Tibial nerve (tissue), 4 donors: ENCODE measurements around the gene DAAM2. TPM values are rescaled to one million over a fixed set of nuclear protein-coding genes. Genes with fewer than 3 reads are reported as not detected.

Experiments used
- DNase-seq, 2 donors: peaks; one replicate each; pipeline ENCODE4 v3.0.0-alpha.2; 2019; ENCODE audit warnings: low spot score in 2 of 2
- H3K27ac ChIP-seq, 4 donors: fragments of 200-600 bp; sonication (generic) in 3 of 4; one replicate each; pipeline ENCODE4 v1.5.1; 2017 to 2019; ENCODE audit warnings: mild to moderate bottlenecking in 1 of 4
- H3K27me3 ChIP-seq, 2 donors: fragments of 200-600 bp; sonication (generic) in 1 of 2; one replicate each; pipeline versions ENCODE4 v1.5.1 to v1.6.0; 2017 to 2019
- H3K36me3 ChIP-seq, 3 donors: fragments of 200-600 bp; sonication (generic); one replicate each; pipeline ENCODE4 v1.5.1; 2018 to 2019
- H3K4me1 ChIP-seq, 4 donors: fragments of 200-600 bp; sonication (generic) in 3 of 4; one replicate each; pipeline ENCODE4 v1.5.1; 2017 to 2019
- H3K4me3 ChIP-seq, 4 donors: fragments of 200-600 bp; sonication (generic) in 3 of 4; one replicate each; pipeline ENCODE4 v1.5.1; 2017 to 2019; ENCODE audit warnings: mild to moderate bottlenecking in 1 of 4, moderate library complexity in 1 of 4
- H3K9me3 ChIP-seq, 4 donors: fragments of 200-600 bp; sonication (generic) in 3 of 4; one replicate each; pipeline ENCODE4 v1.5.1; 2017 to 2019
- EP300 ChIP-seq, 2 donors: sonication (generic); formaldehyde crosslinking; IDR thresholded peaks; one replicate each; pipeline ENCODE4 v1.6.1; 2017; ENCODE audit warnings: antibody characterized with exemption in 2 of 2, mild to moderate bottlenecking in 1 of 2
- POLR2A ChIP-seq, 2 donors: fragments of 450-650 bp; IDR thresholded peaks; one replicate each; pipeline ENCODE4 v1.6.1; 2017; ENCODE audit warnings: antibody characterized with exemption in 2 of 2, mild to moderate bottlenecking in 2 of 2, moderate library complexity in 2 of 2
- WGBS, 2 donors: methylation state at CpG; one replicate each; pipeline ENCODE4 v1.1.5; 2018; 5-methylcytosine and 5-hydroxymethylcytosine counted together
- total RNA-seq, 4 donors: library from RNA; depleted of rRNA; stranded (reverse); fragments of >200 nt; gene quantifications; one replicate each; pipeline ENCODE4 v1.1.0, GENCODE V29; 2016
- TF ChIP-seq, protein P1 (sequence below), 5 experiments: fragments of 200-600 bp in 3 of 5; fragments of 450-650 bp in 2 of 5; sonication (generic) in 3 of 5; IDR thresholded peaks; one replicate each; pipeline ENCODE4 v1.5.1; 2016 to 2019; ENCODE audit warnings: antibody characterized with exemption in 5 of 5, mild to moderate bottlenecking in 3 of 5, moderate library complexity in 2 of 5

DAAM2 gene
- total RNA-seq, 4 donors from 2014 or later, result 73.9 to 133 (median 93.3) TPM

DNA sequence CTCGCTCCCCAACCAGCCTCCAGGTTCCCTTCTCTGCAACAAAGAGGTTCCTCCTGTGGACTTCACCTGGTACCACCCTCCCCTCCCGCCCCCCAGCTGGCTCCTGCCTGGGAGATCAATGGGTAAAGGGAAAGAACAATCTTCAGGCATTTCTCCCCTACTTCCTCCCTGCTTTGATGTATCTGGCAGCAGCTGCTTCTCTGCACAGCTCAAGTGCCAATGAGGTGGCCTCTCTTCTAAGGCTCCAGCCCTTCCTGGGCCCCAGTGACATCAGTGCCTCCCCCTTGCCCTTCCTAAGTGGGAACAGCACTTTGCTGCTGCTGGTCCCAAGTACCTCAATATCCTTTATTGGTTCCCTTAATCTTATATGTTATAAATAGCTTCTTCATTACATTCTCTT lies 118.6 kb downstream of the DAAM2 start:
- no peak for DNase-seq
- TF ChIP-seq EP300 (IDR thresholded peaks at IDR 0.05), result no peak
- no peak for TF ChIP-seq POLR2A (IDR thresholded peaks at IDR 0.05)
- TF ChIP-seq, protein P1, sequence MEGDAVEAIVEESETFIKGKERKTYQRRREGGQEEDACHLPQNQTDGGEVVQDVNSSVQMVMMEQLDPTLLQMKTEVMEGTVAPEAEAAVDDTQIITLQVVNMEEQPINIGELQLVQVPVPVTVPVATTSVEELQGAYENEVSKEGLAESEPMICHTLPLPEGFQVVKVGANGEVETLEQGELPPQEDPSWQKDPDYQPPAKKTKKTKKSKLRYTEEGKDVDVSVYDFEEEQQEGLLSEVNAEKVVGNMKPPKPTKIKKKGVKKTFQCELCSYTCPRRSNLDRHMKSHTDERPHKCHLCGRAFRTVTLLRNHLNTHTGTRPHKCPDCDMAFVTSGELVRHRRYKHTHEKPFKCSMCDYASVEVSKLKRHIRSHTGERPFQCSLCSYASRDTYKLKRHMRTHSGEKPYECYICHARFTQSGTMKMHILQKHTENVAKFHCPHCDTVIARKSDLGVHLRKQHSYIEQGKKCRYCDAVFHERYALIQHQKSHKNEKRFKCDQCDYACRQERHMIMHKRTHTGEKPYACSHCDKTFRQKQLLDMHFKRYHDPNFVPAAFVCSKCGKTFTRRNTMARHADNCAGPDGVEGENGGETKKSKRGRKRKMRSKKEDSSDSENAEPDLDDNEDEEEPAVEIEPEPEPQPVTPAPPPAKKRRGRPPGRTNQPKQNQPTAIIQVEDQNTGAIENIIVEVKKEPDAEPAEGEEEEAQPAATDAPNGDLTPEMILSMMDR (IDR thresholded peaks at IDR 0.05), result no peak
- Histone ChIP-seq H3K4me1 (peaks cover 0 to 5% (median 0%) of the 10 kb centered on the region in 4 donors), H3K4me3 (no peak overlapping the region), H3K36me3 (peaks cover 0 to 96% (median 3%) of the 10 kb centered on the region in 3 donors), H3K27ac (no peak overlapping the region), H3K27me3 (no peaks in the 10 kb centered on the region), H3K9me3 (no peaks in the 10 kb centered on the region)
- 88 to 94% methylated on average over 2 of the region's 2 CpGs for WGBS, 2 donors

DNA sequence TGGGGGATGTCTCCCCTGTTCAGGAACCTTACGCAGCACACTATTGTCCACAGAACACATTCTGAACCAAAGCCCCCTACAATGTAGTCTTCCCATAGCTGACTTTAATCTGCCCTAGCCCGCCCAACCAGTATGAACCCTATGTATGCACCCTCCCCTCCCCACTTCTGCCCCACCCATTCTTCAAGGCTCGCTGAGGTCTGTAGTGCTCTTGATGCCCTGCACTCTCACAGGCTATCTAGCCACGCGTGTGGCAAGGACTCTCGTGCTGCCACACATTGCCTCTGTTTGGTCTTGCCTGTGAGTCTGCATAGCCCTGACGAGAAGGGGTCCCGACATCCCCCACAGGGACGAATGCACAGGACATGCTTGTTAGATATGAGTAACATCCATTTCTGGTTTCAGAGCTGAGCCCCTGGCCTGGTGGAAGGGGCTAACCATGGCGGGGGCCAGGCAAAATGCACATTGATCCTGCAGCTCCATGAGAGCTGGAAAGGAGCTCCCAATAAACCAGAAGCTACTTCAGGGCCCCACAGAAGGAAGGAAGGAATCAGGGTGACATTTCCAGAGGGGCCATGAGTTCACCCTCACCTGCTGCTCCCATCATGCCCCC lies 119.4 kb downstream of the DAAM2 start:
- DNase-seq, result no peak
- H3K9me3 ChIP-seq, result no peaks in the 10 kb centered on the region
- H3K27ac ChIP-seq, result no peak overlapping the region
- no peaks in the 10 kb centered on the region for H3K4me1 ChIP-seq
- 94 to 97% methylated on average over 10 of the region's 10 CpGs for whole genome bisulfite sequencing, 2 donors
- H3K4me3 ChIP-seq, result no peak overlapping the region
- H3K36me3 ChIP-seq, result peaks cover 0 to 96% (median 3%) of the 10 kb centered on the region in 3 donors
- H3K27me3 ChIP-seq, result no peaks in the 10 kb centered on the region
- TF ChIP-seq POLR2A (IDR thresholded peaks at IDR 0.05), result no peak
- TF ChIP-seq EP300 (IDR thresholded peaks at IDR 0.05), result no peak
- TF ChIP-seq, protein P1 (IDR thresholded peaks at IDR 0.05), result no peak

DNA sequence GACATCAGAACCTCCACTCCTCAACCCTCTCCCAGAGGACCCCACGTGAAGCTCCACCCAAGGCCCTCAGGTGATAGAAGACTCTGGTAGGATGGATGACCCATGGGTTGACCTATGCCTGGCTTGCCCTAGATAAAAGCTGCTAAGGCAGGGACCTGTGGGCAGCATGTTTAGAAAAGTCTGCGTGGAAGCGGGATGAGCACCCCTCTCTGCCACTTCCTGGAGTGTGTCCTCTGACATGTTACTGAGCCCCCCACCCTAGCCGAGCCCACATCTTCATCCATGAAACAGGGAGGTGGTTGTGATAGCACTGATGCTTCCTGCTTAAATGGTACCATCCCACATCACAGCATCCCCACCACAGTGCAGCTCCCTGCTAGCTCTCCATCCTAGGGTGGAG lies 120.3 kb downstream of the DAAM2 start:
- H3K4me3 ChIP-seq, result no peak overlapping the region
- H3K27ac ChIP-seq, result no peak overlapping the region
- no peak for TF ChIP-seq POLR2A (IDR thresholded peaks at IDR 0.05)
- TF ChIP-seq, protein P1 (IDR thresholded peaks at IDR 0.05), result no peak
- no peak for TF ChIP-seq EP300 (IDR thresholded peaks at IDR 0.05)
- H3K27me3 ChIP-seq, result no peaks in the 10 kb centered on the region
- no peaks in the 10 kb centered on the region for H3K9me3 ChIP-seq
- 81 to 90% methylated on average over 4 of the region's 4 CpGs for WGBS, 2 donors
- DNase-seq, result no peak
- H3K36me3 ChIP-seq, result peaks cover 0 to 96% (median 3%) of the 10 kb centered on the region in 3 donors
- H3K4me1 ChIP-seq, result no peaks in the 10 kb centered on the region

DNA sequence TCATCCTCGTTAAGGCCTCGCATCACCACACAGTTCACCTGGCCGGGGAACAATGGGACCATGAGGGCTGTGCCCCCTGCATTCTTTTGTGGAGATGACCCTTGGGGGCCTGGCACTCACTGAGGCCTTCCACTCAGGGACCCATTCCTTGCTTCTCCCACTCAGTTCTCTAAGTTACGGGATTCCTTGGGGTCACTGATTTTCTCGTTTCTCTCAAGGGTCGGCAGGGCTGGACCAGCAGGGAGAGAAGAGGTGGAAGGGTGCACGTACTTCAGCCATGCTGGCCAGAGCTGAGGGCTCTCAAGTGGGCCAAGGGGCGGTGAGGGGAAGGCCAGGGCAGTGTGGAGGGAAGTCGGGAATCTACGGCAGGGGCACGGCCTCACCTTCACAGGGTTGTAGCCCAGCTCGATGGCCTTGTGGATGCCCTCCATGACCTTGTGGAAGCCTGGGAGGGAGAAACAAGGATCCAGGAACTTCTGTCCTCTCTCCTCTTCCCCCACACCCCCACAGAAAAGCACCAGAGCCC lies 121.3 kb downstream of the DAAM2 start:
- H3K27me3 ChIP-seq, result no peaks in the 10 kb centered on the region
- H3K27ac ChIP-seq, result no peak overlapping the region
- no peaks in the 10 kb centered on the region for H3K9me3 ChIP-seq
- no peak overlapping the region for H3K4me3 ChIP-seq
- TF ChIP-seq EP300 (IDR thresholded peaks at IDR 0.05) (no peak), POLR2A (IDR thresholded peaks at IDR 0.05) (no peak)
- TF ChIP-seq, protein P1 (IDR thresholded peaks at IDR 0.05), result no peak
- WGBS, 2 donors, result 91 to 95% methylated on average over 12 of the region's 12 CpGs
- no peaks in the 10 kb centered on the region for H3K4me1 ChIP-seq
- H3K36me3 ChIP-seq, result peaks cover 0 to 94% (median 3%) of the 10 kb centered on the region in 3 donors
- DNase-seq, result no peak

DNA sequence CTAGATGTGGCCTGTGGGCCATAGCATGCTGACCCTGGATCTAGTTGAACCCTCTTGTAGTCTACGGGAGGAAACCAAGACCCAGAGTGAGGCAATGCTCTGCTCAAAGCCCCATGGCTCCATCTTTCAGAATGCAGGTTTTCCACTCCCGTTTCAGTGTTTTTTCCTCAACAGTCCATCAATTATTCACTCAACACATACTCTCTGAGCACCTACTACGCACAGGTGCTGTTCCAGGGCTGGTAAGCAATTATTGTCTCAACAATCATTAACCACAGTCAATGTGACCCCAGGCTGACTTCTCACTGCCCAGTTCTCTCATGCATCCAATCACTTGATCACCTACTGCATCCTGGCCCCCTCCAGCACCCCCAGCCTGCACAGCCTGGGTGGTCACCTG lies 122.1 kb downstream of the DAAM2 start:
- DNase-seq, result no peak
- H3K4me1 ChIP-seq, result no peaks in the 10 kb centered on the region
- no peak for TF ChIP-seq EP300 (IDR thresholded peaks at IDR 0.05)
- TF ChIP-seq, protein P1 (IDR thresholded peaks at IDR 0.05), result no peak
- no peak for TF ChIP-seq POLR2A (IDR thresholded peaks at IDR 0.05)
- no peaks in the 10 kb centered on the region for H3K9me3 ChIP-seq
- 93 to 97% methylated on average over 3 of the region's 3 CpGs for WGBS, 2 donors
- H3K27me3 ChIP-seq, result no peaks in the 10 kb centered on the region
- H3K4me3 ChIP-seq, result no peak overlapping the region
- peaks cover 0 to 93% (median 3%) of the 10 kb centered on the region in 3 donors for H3K36me3 ChIP-seq
- no peak overlapping the region for H3K27ac ChIP-seq
